ENCODE data around the gene ABL2. TPM values are rescaled to one million over a fixed set of nuclear protein-coding genes. Genes with fewer than 3 reads are reported as not detected.

ABL2 gene
- total and polyA plus RNA-seq, 9 of the 15 experiments (the other 6 are each of a cell fraction or from before 2014, with no cell fraction given) = 1.4 to 15.0 (median 8.6) TPM

DNA sequence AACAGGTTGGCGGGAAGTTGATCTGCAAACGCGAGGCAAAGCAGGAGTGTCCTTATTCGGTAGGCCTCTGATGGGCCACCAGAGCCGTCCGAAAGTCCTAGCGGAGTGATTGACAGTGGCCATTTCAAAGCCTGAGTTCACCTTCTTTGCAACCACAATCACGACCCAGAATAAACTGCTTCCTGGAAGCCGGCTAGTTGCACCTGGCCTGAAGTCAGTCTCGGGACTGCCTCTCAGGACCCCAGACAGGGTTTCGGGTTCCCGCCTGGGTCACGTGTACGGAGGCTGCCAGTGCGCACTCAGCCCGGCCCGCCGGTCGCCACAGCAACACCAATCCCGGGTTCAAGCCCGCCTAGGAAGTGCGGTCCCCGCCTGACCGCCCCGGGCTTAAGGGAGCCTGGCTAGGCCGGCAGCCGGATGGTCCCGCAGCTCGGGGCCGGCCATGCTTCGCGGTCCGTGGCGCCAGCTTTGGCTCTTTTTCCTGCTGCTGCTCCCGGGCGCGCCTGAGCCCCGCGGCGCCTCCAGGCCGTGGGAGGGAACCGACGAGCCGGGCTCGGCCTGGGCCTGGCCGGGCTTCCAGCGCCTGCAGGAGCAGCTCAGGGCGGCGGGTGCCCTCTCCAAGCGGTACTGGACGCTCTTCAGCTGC lies 147.7 kb downstream of the ABL2 start, which contains the start of gene TOR3A (continued):
- TF ChIP-seq, protein P1, sequence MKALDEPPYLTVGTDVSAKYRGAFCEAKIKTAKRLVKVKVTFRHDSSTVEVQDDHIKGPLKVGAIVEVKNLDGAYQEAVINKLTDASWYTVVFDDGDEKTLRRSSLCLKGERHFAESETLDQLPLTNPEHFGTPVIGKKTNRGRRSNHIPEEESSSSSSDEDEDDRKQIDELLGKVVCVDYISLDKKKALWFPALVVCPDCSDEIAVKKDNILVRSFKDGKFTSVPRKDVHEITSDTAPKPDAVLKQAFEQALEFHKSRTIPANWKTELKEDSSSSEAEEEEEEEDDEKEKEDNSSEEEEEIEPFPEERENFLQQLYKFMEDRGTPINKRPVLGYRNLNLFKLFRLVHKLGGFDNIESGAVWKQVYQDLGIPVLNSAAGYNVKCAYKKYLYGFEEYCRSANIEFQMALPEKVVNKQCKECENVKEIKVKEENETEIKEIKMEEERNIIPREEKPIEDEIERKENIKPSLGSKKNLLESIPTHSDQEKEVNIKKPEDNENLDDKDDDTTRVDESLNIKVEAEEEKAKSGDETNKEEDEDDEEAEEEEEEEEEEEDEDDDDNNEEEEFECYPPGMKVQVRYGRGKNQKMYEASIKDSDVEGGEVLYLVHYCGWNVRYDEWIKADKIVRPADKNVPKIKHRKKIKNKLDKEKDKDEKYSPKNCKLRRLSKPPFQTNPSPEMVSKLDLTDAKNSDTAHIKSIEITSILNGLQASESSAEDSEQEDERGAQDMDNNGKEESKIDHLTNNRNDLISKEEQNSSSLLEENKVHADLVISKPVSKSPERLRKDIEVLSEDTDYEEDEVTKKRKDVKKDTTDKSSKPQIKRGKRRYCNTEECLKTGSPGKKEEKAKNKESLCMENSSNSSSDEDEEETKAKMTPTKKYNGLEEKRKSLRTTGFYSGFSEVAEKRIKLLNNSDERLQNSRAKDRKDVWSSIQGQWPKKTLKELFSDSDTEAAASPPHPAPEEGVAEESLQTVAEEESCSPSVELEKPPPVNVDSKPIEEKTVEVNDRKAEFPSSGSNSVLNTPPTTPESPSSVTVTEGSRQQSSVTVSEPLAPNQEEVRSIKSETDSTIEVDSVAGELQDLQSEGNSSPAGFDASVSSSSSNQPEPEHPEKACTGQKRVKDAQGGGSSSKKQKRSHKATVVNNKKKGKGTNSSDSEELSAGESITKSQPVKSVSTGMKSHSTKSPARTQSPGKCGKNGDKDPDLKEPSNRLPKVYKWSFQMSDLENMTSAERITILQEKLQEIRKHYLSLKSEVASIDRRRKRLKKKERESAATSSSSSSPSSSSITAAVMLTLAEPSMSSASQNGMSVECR (CRISPR knock-in tag; IDR thresholded peaks at IDR 0.05) = peak; percentile 90
- no peak for TF ChIP-seq ZNF76 (CRISPR knock-in tag; IDR thresholded peaks at IDR 0.05; ENCODE audit: borderline replicate concordance)
- TF ChIP-seq CHD1 (IDR thresholded peaks at IDR 0.05; ENCODE audit: low read length) = peak; percentile 34
- TF ChIP-seq SP1 (CRISPR knock-in tag; IDR thresholded peaks at IDR 0.05) = peak; percentile 85
- no peak for TF ChIP-seq SREBF1 (IDR thresholded peaks at IDR 0.05; ENCODE audit: borderline replicate concordance, low read depth, low read length)
- no peak for TF ChIP-seq POU5F1 (IDR thresholded peaks at IDR 0.05; ENCODE audit: borderline replicate concordance, low read depth, low read length, partially characterized antibody)
- TF ChIP-seq, protein P2, sequence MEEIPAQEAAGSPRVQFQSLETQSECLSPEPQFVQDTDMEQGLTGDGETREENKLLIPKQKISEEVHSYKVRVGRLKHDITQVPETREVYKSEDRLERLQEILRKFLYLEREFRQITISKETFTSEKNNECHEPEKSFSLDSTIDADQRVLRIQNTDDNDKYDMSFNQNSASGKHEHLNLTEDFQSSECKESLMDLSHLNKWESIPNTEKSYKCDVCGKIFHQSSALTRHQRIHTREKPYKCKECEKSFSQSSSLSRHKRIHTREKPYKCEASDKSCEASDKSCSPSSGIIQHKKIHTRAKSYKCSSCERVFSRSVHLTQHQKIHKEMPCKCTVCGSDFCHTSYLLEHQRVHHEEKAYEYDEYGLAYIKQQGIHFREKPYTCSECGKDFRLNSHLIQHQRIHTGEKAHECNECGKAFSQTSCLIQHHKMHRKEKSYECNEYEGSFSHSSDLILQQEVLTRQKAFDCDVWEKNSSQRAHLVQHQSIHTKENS (CRISPR knock-in tag; IDR thresholded peaks at IDR 0.05) = no peak
- TF ChIP-seq ZNF778 (CRISPR knock-in tag; IDR thresholded peaks at IDR 0.05) = no peak
- TF ChIP-seq RB1 (IDR thresholded peaks at IDR 0.05; ENCODE audit: low read depth) = peak; percentile 38; the same call in 1 of the 2 replicates
- TF ChIP-seq MXI1 (IDR thresholded peaks at IDR 0.05; ENCODE audit: low read depth, low read length) = peak; percentile 83
- TF ChIP-seq JUND (IDR thresholded peaks at IDR 0.05; ENCODE audit: borderline replicate concordance, low read depth, low read length) = no peak
- TF ChIP-seq JUND (tag; IDR thresholded peaks at IDR 0.05; ENCODE audit: borderline replicate concordance, low read depth, low read length) = no peak
- TF ChIP-seq, protein P3, sequence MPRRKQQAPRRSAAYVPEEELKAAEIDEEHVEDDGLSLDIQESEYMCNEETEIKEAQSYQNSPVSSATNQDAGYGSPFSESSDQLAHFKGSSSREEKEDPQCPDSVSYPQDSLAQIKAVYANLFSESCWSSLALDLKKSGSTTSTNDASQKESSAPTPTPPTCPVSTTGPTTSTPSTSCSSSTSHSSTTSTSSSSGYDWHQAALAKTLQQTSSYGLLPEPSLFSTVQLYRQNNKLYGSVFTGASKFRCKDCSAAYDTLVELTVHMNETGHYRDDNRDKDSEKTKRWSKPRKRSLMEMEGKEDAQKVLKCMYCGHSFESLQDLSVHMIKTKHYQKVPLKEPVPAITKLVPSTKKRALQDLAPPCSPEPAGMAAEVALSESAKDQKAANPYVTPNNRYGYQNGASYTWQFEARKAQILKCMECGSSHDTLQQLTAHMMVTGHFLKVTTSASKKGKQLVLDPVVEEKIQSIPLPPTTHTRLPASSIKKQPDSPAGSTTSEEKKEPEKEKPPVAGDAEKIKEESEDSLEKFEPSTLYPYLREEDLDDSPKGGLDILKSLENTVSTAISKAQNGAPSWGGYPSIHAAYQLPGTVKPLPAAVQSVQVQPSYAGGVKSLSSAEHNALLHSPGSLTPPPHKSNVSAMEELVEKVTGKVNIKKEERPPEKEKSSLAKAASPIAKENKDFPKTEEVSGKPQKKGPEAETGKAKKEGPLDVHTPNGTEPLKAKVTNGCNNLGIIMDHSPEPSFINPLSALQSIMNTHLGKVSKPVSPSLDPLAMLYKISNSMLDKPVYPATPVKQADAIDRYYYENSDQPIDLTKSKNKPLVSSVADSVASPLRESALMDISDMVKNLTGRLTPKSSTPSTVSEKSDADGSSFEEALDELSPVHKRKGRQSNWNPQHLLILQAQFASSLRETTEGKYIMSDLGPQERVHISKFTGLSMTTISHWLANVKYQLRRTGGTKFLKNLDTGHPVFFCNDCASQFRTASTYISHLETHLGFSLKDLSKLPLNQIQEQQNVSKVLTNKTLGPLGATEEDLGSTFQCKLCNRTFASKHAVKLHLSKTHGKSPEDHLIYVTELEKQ (CRISPR knock-in tag; IDR thresholded peaks at IDR 0.05) = no peak
- TF ChIP-seq, protein P4, sequence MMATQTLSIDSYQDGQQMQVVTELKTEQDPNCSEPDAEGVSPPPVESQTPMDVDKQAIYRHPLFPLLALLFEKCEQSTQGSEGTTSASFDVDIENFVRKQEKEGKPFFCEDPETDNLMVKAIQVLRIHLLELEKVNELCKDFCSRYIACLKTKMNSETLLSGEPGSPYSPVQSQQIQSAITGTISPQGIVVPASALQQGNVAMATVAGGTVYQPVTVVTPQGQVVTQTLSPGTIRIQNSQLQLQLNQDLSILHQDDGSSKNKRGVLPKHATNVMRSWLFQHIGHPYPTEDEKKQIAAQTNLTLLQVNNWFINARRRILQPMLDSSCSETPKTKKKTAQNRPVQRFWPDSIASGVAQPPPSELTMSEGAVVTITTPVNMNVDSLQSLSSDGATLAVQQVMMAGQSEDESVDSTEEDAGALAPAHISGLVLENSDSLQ (IDR thresholded peaks at IDR 0.05) = peak; percentile 94
- no peak for TF ChIP-seq ZNF668 (CRISPR knock-in tag; IDR thresholded peaks at IDR 0.05)
- TF ChIP-seq CBX1 (IDR thresholded peaks at IDR 0.05; ENCODE audit: low read depth) = peak; percentile 66
- no peak for TF ChIP-seq STAG1 (CRISPR knock-in tag; IDR thresholded peaks at IDR 0.05; ENCODE audit: borderline replicate concordance)
